ENCODE data around the gene HBS1L.

The HBS1L gene

GRCh38 chr6:134943522-134944111, 111.0 kb downstream of the HBS1L start:
- DNase-seq, result no peak

GRCh38 chr6:134938896-134939295, 115.7 kb downstream of the HBS1L start:
- DNase-seq, result no peak

- DNase-seq, result no peak
These were observed 117.2 kb downstream of the HBS1L start for GRCh38 chr6:134937426-134937825.

GRCh38 chr6:134936931-134937330, 117.7 kb downstream of the HBS1L start:
- DNase-seq, result no peak

GRCh38 chr6:134936476-134936875, 118.1 kb downstream of the HBS1L start:
- DNase-seq, result no peak

- DNase-seq, result no peak
These were observed 119.7 kb downstream of the HBS1L start for GRCh38 chr6:134934793-134935485.

- DNase-seq, result no peak
These were observed 121.8 kb downstream of the HBS1L start for GRCh38 chr6:134932535-134933470.

- DNase-seq, result no peak
These were observed 122.5 kb downstream of the HBS1L start for GRCh38 chr6:134932098-134932497.

- DNase-seq, result no peak
These were observed 124.2 kb downstream of the HBS1L start for GRCh38 chr6:134930463-134930862.

GRCh38 chr6:134928151-134928900, 126.3 kb downstream of the HBS1L start:
- no peak for DNase-seq

- DNase-seq, result no peak
These were observed 128.8 kb downstream of the HBS1L start for GRCh38 chr6:134925800-134926199.

- no peak for DNase-seq
These were observed 132.8 kb downstream of the HBS1L start for GRCh38 chr6:134921721-134922261.

GRCh38 chr6:134921276-134921675, 133.3 kb downstream of the HBS1L start:
- no peak for DNase-seq

- no peak for DNase-seq
These were observed 134.2 kb downstream of the HBS1L start for GRCh38 chr6:134920422-134920821.

GRCh38 chr6:134918418-134918961, 136.1 kb downstream of the HBS1L start:
- DNase-seq, result no peak

- DNase-seq, result no peak
These were observed 143.1 kb downstream of the HBS1L start for GRCh38 chr6:134911547-134911946.

- no peak for DNase-seq
These were observed 144.1 kb downstream of the HBS1L start for GRCh38 chr6:134910593-134910935.

Measured in NCI-H2107 (cell line).